HCT116 (cell line): ENCODE data around the gene UBAC2. TPM values are rescaled to one million over a fixed set of nuclear protein-coding genes. Genes with fewer than 3 reads are reported as not detected.

Source experiments
- ATAC-seq: fragments of 200-7000 bp; cut with Tn5 transposase; 2 replicates; pipeline ENCODE4 v1.9.1; 2020; ENCODE audit warnings: mild to moderate bottlenecking, moderate library complexity
- BruUV-seq: library from RNA; stranded (reverse); fragments of 400-500 nt; replicated peaks from 2 replicates; lab custom pipeline; 2021; lab: Mats Ljungman, UMichigan
- CTCF ChIA-PET: fragments of 300-600 bp; sonication (Branson Sonifier 250); formaldehyde crosslinking; loops from one replicate; lab custom pipeline; 2021; ENCODE audit warnings: antibody characterized with exemption; lab: Charles Lee
- POLR2A ChIA-PET: fragments of 300-600, 350-600 bp; sonication (Branson Sonifier 250); formaldehyde crosslinking; loops from one replicate; lab custom pipeline; 2021; ENCODE audit warnings: antibody characterized with exemption; lab: Charles Lee
- RAD21 ChIA-PET, 2 experiments: fragments of 300-600 bp; sonication (Branson Sonifier 250); formaldehyde crosslinking; loops; one replicate each; lab custom pipeline; 2023; ENCODE audit warnings: low total read pairs in 2 of 2; ENCODE audit not compliant: uncharacterized antibody in 2 of 2, unreplicated experiment in 2 of 2, low non-redundant PET in 1 of 2; lab: Charles Lee
- DNase-seq: peaks from one replicate; pipeline ENCODE4 v3.0.0-alpha.2; 2010; ENCODE audit warnings: low read depth, low spot score
- H2AFZ ChIP-seq: fragments of 200-600 bp; shearing (Covaris generic), sonication (generic); 2 replicates; pipeline ENCODE4 v1.6.1; 2017; ENCODE audit warnings: low read depth, mixed run types, mixed read lengths, antibody characterized with exemption, low read length; ENCODE audit not compliant: poor library complexity, severe bottlenecking
- H3K27ac ChIP-seq: 2 replicates; pipeline ENCODE4 v1.5.1; 2012; ENCODE audit warnings: low read depth, low read length
- H3K27me3 ChIP-seq: fragments of 200-600 bp; sonication (generic); 2 replicates; pipeline ENCODE4 v1.6.1; 2016; ENCODE audit warnings: mixed run types, low read length, mixed read lengths; ENCODE audit not compliant: insufficient read depth
- H3K36me3 ChIP-seq, 2 experiments: fragments of 200-500 bp in 1 of 2; fragments of 200-600 bp in 1 of 2; sonication (Bioruptor generic) in 1 of 2; sonication (generic) in 1 of 2; 2 replicates each; pipeline versions ENCODE4 v1.5.1 to v1.6.1; 2014 to 2016; ENCODE audit warnings: low read length in 2 of 2, inconsistent platforms in 1 of 2, mixed read lengths in 1 of 2, mixed run types in 1 of 2; ENCODE audit not compliant: insufficient read depth in 2 of 2, control insufficient read depth in 1 of 2
- H3K4me1 ChIP-seq, 2 experiments: fragments of 200-600 bp in 1 of 2; sonication (generic) in 1 of 2; 2 replicates each; pipeline versions ENCODE4 v1.5.1 to v1.6.1; 2012 to 2017; ENCODE audit warnings: low read length in 2 of 2, inconsistent platforms in 1 of 2, mild to moderate bottlenecking in 1 of 2, mixed read lengths in 1 of 2, mixed run types in 1 of 2, moderate library complexity in 1 of 2; ENCODE audit not compliant: insufficient read depth in 2 of 2, control insufficient read depth in 1 of 2
- H3K4me2 ChIP-seq: fragments of 200-600 bp; sonication (generic); 2 replicates; pipeline ENCODE4 v1.6.1; 2017; ENCODE audit warnings: mixed run types, low read length, mixed read lengths
- H3K4me3 ChIP-seq, 2 experiments: fragments of 200-600 bp in 1 of 2; sonication (generic) in 1 of 2; replicated peaks in 1 of 2; 2 replicates each; pipeline ENCODE4 v1.5.1; 2011 to 2016; ENCODE audit warnings: low read length in 2 of 2, control low read depth in 1 of 2, low read depth in 1 of 2, mild to moderate bottlenecking in 1 of 2, mixed read lengths in 1 of 2, mixed run types in 1 of 2
- H3K79me2 ChIP-seq: fragments of 200-600 bp; sonication (generic); 2 replicates; pipeline ENCODE4 v1.6.1; 2017; ENCODE audit warnings: mild to moderate bottlenecking, mixed run types, low read length, moderate library complexity, mixed read lengths; ENCODE audit not compliant: insufficient read depth
- H3K9ac ChIP-seq: fragments of 200-600 bp; sonication (generic); 2 replicates; pipeline ENCODE4 v1.6.1; 2016; ENCODE audit warnings: low read length, mixed read lengths
- H3K9me2 ChIP-seq: fragments of 200-600 bp; sonication (generic), shearing (Covaris generic); 2 replicates; pipeline ENCODE4 v1.6.1; 2017; ENCODE audit warnings: mixed run types, mild to moderate bottlenecking, moderate library complexity; ENCODE audit not compliant: insufficient read depth
- H3K9me3 ChIP-seq, 2 experiments: fragments of 200-500 bp in 1 of 2; fragments of 200-600 bp in 1 of 2; sonication (Bioruptor generic) in 1 of 2; sonication (generic) in 1 of 2; 2 replicates each; pipeline ENCODE4 v1.6.1; 2014 to 2017; ENCODE audit warnings: low read length in 2 of 2, mixed read lengths in 2 of 2, inconsistent platforms in 1 of 2, low read depth in 1 of 2, mild to moderate bottlenecking in 1 of 2, mixed run types in 1 of 2, moderate library complexity in 1 of 2; ENCODE audit not compliant: control insufficient read depth in 1 of 2, insufficient read depth in 1 of 2
- H4K20me1 ChIP-seq: fragments of 200-600 bp; sonication (generic), shearing (Covaris generic); 2 replicates; pipeline ENCODE4 v1.6.1; 2017; ENCODE audit warnings: mixed run types, mild to moderate bottlenecking, moderate library complexity; ENCODE audit not compliant: insufficient read depth
- CBX3 ChIP-seq: IDR thresholded peaks from 2 replicates; pipeline ENCODE4 v1.6.1; 2012; ENCODE audit warnings: low read depth
- CEBPB ChIP-seq: IDR thresholded peaks from 2 replicates; pipeline ENCODE4 v1.6.1; 2012; ENCODE audit warnings: low read depth
- EZH2phosphoT487 ChIP-seq: fragments of 200-600 bp; IDR thresholded peaks from 2 replicates; pipeline ENCODE4 v1.6.1; 2018; ENCODE audit warnings: antibody characterized with exemption, borderline replicate concordance
- FOSL1 ChIP-seq: IDR thresholded peaks from 2 replicates; pipeline ENCODE4 v1.6.1; 2012; ENCODE audit warnings: low read depth
- JUND ChIP-seq: IDR thresholded peaks from 2 replicates; pipeline ENCODE4 v1.6.1; 2012
- POLR2AphosphoS5 ChIP-seq: IDR thresholded peaks from 2 replicates; pipeline ENCODE4 v1.6.1; 2011; ENCODE audit warnings: mild to moderate bottlenecking, low read depth, low read length, moderate library complexity
- SIN3A ChIP-seq: IDR thresholded peaks from 2 replicates; pipeline ENCODE4 v1.6.1; 2012; ENCODE audit warnings: low read depth
- SRF ChIP-seq: IDR thresholded peaks from 2 replicates; pipeline ENCODE4 v1.6.1; 2012; ENCODE audit warnings: low read depth
- TCF7L2 ChIP-seq: IDR thresholded peaks from 2 replicates; pipeline ENCODE4 v1.7.0; 2011; ENCODE audit warnings: borderline replicate concordance, inconsistent platforms; ENCODE audit not compliant: insufficient read depth, insufficient read length; ENCODE audit errors: extremely low read depth
- YY1 ChIP-seq: IDR thresholded peaks from 2 replicates; pipeline ENCODE4 v1.6.1; 2011; ENCODE audit warnings: low read length, low read depth, moderate library complexity, mild to moderate bottlenecking; ENCODE audit not compliant: insufficient replicate concordance; ENCODE audit errors: extremely low read depth
- ZFX ChIP-seq: fragments of 450-650 bp; IDR thresholded peaks from 2 replicates; pipeline ENCODE4 v1.6.1; 2017
- ZNF274 ChIP-seq: fragments of 200-500 bp; sonication (Bioruptor generic); IDR thresholded peaks from 2 replicates; pipeline ENCODE4 v1.6.1; 2014; ENCODE audit warnings: mild to moderate bottlenecking, low read depth, low read length, inconsistent platforms
- intact Hi-C: fragments of 100-400 bp; cut with micrococcal nuclease; formaldehyde crosslinking; loops from 2 replicates; pipeline ENCODE4 v1.10.0; 2022
- total RNA-seq: library from RNA; stranded (reverse); gene quantifications from one replicate; pipeline ENCODE4 v1.2.1, GENCODE V29; 2021; ENCODE audit not compliant: unreplicated experiment
- TF ChIP-seq, protein P1 (sequence below), 3 experiments: fragments of 200-600 bp in 1 of 3; sonication (generic) in 1 of 3; IDR thresholded peaks in 2 of 3; conservative IDR thresholded peaks in 1 of 3; 2 replicates each; pipeline ENCODE4 v1.5.1; 2012 to 2017; ENCODE audit warnings: low read depth in 2 of 3, low read length in 2 of 3, antibody characterized with exemption in 1 of 3, borderline replicate concordance in 1 of 3, control low read depth in 1 of 3, mild to moderate bottlenecking in 1 of 3, mixed read lengths in 1 of 3, mixed run types in 1 of 3, moderate library complexity in 1 of 3; ENCODE audit not compliant: insufficient read depth in 1 of 3
- TF ChIP-seq, protein P2 (sequence below): IDR thresholded peaks from 2 replicates; pipeline ENCODE4 v1.6.1; 2012

UBAC2 gene
- total RNA-seq, 1 experiment from 2014 or later = 67.4 TPM

DNA sequence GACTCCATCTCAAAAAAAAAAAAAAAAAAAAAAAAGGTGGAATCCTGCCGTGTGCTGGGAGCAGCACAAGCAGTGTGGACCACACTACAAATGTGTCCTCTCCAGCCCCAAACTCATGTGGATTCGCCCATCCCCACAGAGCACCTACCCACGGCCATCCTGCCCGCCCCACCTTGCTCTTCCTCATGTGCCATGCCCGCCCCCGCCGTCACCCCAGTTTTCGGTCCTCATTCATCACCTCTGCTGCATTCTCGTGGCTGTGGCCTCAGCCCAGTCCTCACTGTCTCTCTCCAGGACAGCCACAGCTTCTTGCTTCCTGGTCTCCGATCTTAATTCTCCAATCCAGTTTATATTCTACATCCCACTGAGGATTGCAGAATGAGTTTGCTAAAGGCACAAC lies 220.6 kb downstream of the UBAC2 start:
- no peak for DNase-seq
- Histone ChIP-seq H3K27ac (no peak overlapping the region), H3K36me3 (no peaks in the 10 kb centered on the region), H3K27me3 (peaks cover 3% of the 10 kb centered on the region; the same call in 1 of the 2 replicates), H3K4me3 (no peak overlapping the region), H3K4me1 (no peaks in the 10 kb centered on the region), H3K9ac (no peak overlapping the region), H3K9me2 (no peaks in the 10 kb centered on the region), H3K79me2 (no peaks in the 10 kb centered on the region), H2AFZ (no peak overlapping the region), H4K20me1 (no peaks in the 10 kb centered on the region), H3K4me2 (no peak overlapping the region), H3K9me3 (no peaks in the 10 kb centered on the region)
- no peak for ATAC-seq
- intact Hi-C loops = no loop called here
- BruUV-seq = no TSS peak
- no peak for TF ChIP-seq FOSL1
- TF ChIP-seq CEBPB = no peak
- TF ChIP-seq TCF7L2 = no peak
- POLR2A ChIA-PET = no interaction called here
- CTCF ChIA-PET = no interaction called here
- RAD21 ChIA-PET = no interaction called here

DNA sequence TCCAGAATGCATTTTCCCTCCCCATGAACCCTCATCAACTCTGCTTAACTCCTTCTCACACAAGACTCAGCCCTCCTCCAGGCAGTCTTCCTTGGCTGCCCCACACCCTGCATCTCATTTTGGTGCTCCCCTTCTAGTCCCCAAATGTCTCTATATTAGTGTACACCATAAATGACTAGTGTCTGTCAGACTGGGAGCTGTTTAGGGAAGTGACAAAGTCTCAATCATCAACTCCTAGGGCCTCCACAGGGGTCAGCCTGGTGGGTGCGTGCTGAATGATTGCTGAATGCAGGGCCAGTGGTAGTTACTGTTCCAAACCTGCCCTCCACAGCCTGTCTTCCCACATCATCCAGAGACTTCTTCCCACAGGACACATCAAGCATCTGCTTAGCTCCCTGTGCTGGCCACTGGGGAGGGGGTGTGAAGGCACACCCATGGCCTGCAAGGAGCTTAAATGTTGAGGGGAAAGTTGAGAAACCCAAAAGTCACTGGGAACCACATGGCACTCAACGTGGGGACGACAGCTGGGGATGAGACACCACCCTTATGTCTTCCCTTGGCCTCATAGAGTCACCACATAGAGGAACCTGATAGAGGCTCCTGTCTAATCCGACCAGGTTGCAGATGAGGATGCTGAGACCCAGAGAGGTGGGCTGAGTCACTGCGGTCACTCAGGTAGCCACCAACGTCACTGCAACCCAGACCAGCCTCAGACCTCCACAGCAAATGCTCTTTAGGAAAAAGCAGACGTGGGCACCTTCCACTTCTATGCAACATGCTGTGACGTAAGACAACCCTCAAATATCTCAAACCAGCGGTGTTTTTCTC lies 221.3 kb downstream of the UBAC2 start:
- no peak overlapping the region for H3K4me2 ChIP-seq
- no peak overlapping the region for H3K9ac ChIP-seq
- no peak overlapping the region for H3K4me3 ChIP-seq
- H2AFZ ChIP-seq = no peak overlapping the region
- RAD21 ChIA-PET = no interaction called here
- peaks cover 3% of the 10 kb centered on the region; the same call in 1 of the 2 replicates for H3K27me3 ChIP-seq
- CTCF ChIA-PET = no interaction called here
- no peaks in the 10 kb centered on the region for H3K9me2 ChIP-seq
- H3K36me3 ChIP-seq = no peaks in the 10 kb centered on the region
- intact Hi-C loops = no loop called here
- POLR2A ChIA-PET = no interaction called here
- DNase-seq (no peak), ATAC-seq (no peak)
- H3K9me3 ChIP-seq = no peaks in the 10 kb centered on the region
- H3K27ac ChIP-seq = no peak overlapping the region
- H3K4me1 ChIP-seq = no peaks in the 10 kb centered on the region
- no TSS peak for BruUV-seq
- H3K79me2 ChIP-seq = no peaks in the 10 kb centered on the region
- no peaks in the 10 kb centered on the region for H4K20me1 ChIP-seq
- no peak for TF ChIP-seq ZFX
- no peak for TF ChIP-seq SRF
- TF ChIP-seq, protein P1, sequence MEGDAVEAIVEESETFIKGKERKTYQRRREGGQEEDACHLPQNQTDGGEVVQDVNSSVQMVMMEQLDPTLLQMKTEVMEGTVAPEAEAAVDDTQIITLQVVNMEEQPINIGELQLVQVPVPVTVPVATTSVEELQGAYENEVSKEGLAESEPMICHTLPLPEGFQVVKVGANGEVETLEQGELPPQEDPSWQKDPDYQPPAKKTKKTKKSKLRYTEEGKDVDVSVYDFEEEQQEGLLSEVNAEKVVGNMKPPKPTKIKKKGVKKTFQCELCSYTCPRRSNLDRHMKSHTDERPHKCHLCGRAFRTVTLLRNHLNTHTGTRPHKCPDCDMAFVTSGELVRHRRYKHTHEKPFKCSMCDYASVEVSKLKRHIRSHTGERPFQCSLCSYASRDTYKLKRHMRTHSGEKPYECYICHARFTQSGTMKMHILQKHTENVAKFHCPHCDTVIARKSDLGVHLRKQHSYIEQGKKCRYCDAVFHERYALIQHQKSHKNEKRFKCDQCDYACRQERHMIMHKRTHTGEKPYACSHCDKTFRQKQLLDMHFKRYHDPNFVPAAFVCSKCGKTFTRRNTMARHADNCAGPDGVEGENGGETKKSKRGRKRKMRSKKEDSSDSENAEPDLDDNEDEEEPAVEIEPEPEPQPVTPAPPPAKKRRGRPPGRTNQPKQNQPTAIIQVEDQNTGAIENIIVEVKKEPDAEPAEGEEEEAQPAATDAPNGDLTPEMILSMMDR (IDR thresholded peaks at IDR 0.05 in 2 of 3, conservative IDR thresholded peaks at IDR 0.05 in 1 of 3; ENCODE audit: borderline replicate concordance in 1 of 3, insufficient read depth in 1 of 3, low read depth in 2 of 3, low read length in 2 of 3) = no peak
- no peak for TF ChIP-seq ZNF274
- TF ChIP-seq, protein P2, sequence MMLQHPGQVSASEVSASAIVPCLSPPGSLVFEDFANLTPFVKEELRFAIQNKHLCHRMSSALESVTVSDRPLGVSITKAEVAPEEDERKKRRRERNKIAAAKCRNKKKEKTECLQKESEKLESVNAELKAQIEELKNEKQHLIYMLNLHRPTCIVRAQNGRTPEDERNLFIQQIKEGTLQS = no peak
- TF ChIP-seq YY1 = no peak
- TF ChIP-seq TCF7L2 = no peak
- no peak for TF ChIP-seq CBX3
- TF ChIP-seq EZH2phosphoT487 = no peak
- TF ChIP-seq JUND = no peak
- TF ChIP-seq SIN3A = no peak
- TF ChIP-seq POLR2AphosphoS5 = no peak
